GM10266 (cell line): Measurements from ENCODE around the gene MYMK.

ENCODE experiments used
- DNase-seq: peaks from one replicate; pipeline ENCODE4 v3.0.0; 2012; ENCODE audit errors: extremely low spot score
- CTCF ChIP-seq: IDR thresholded peaks from 2 replicates; pipeline ENCODE4 v1.5.1; 2012; ENCODE audit warnings: mild to moderate bottlenecking, low read depth; ENCODE audit not compliant: control insufficient read depth, insufficient read depth; ENCODE audit errors: missing control alignments

Gene MYMK

GRCh38 chr9:133496861-133497842, 27.6 kb downstream of the MYMK start:
- DNase-seq = no peak
- no peak for TF ChIP-seq CTCF

GRCh38 chr9:133495327-133496293, 29.1 kb downstream of the MYMK start:
- TF ChIP-seq CTCF = no peak
- DNase-seq = no peak

- TF ChIP-seq CTCF = no peak
- DNase-seq = no peak
Measured at GRCh38 chr9:133494636-133495326, 30.0 kb downstream of the MYMK start.

- no peak for TF ChIP-seq CTCF
Measured at GRCh38 chr9:133493845-133494540, 30.8 kb downstream of the MYMK start.

GRCh38 chr9:133493428-133493827, 31.3 kb downstream of the MYMK start:
- no peak for TF ChIP-seq CTCF
- no peak for DNase-seq

More at GRCh38 chr9:133493845-133494540, 30.8 kb downstream of the MYMK start:
- DNase-seq = no peak
